OCI-LY1 (cell line): Measurements from ENCODE around the gene SEZ6.

Source experiments
- H2AFZ ChIP-seq: fragments of 200-600 bp; sonication (generic), shearing (Covaris generic); 2 replicates; pipeline ENCODE4 v1.6.0; 2014; ENCODE audit warnings: antibody characterized with exemption, mild to moderate bottlenecking, low read length
- H3F3A ChIP-seq: fragments of 200-600 bp; sonication (generic), shearing (Covaris generic); 2 replicates; pipeline ENCODE4 v1.6.0; 2014; ENCODE audit warnings: mild to moderate bottlenecking, antibody characterized with exemption, low read length, moderate library complexity; ENCODE audit not compliant: insufficient read depth
- H3K27ac ChIP-seq: fragments of 200-600 bp; sonication (generic); 2 replicates; pipeline ENCODE4 v1.5.1; 2014; ENCODE audit warnings: low read length, mixed run types, mild to moderate bottlenecking, low read depth; ENCODE audit not compliant: poor library complexity, severe bottlenecking
- H3K27me3 ChIP-seq: fragments of 200-600 bp; sonication (generic); 2 replicates; pipeline ENCODE4 v1.6.0; 2014; ENCODE audit warnings: antibody characterized with exemption, mild to moderate bottlenecking, low read length, moderate library complexity; ENCODE audit not compliant: insufficient read depth
- H3K36me3 ChIP-seq: fragments of 200-600 bp; sonication (generic); 2 replicates; pipeline ENCODE4 v1.6.1; 2014; ENCODE audit warnings: mild to moderate bottlenecking, antibody characterized with exemption, low read length, moderate library complexity, mixed read lengths; ENCODE audit not compliant: insufficient read depth
- H3K4me1 ChIP-seq: fragments of 200-600 bp; sonication (generic); 2 replicates; pipeline ENCODE4 v1.5.1; 2014; ENCODE audit warnings: mild to moderate bottlenecking, low read length, moderate library complexity; ENCODE audit not compliant: insufficient read depth, severe bottlenecking
- H3K4me2 ChIP-seq: fragments of 200-600 bp; sonication (generic), shearing (Covaris generic); 2 replicates; pipeline ENCODE4 v1.6.1; 2014; ENCODE audit warnings: low read length
- H3K4me3 ChIP-seq: fragments of 200-600 bp; sonication (generic); 2 replicates; pipeline ENCODE4 v1.5.1; 2014; ENCODE audit warnings: low read length, low read depth, mild to moderate bottlenecking, mixed read lengths; ENCODE audit not compliant: poor library complexity, severe bottlenecking
- H3K79me2 ChIP-seq: fragments of 200-600 bp; shearing (Covaris generic); 2 replicates; pipeline ENCODE4 v1.6.1; 2016; ENCODE audit warnings: mixed run types, low read length, mixed read lengths; ENCODE audit not compliant: insufficient read depth
- H3K9ac ChIP-seq: fragments of 200-600 bp; sonication (generic), shearing (Covaris generic); 2 replicates; pipeline ENCODE4 v1.6.1; 2014; ENCODE audit warnings: mild to moderate bottlenecking, low read length, mixed read lengths
- H3K9me2 ChIP-seq: fragments of 200-600 bp; sonication (generic), shearing (Covaris generic); 2 replicates; pipeline ENCODE4 v1.6.1; 2014; ENCODE audit warnings: low read depth, mild to moderate bottlenecking, low read length, mixed read lengths
- H3K9me3 ChIP-seq: fragments of 200-600 bp; shearing (Covaris generic); 2 replicates; pipeline ENCODE4 v1.6.1; 2014; ENCODE audit warnings: low read length, mixed read lengths
- H4K20me1 ChIP-seq: fragments of 200-600 bp; sonication (generic), shearing (Covaris generic); 2 replicates; pipeline ENCODE4 v1.6.0; 2016; ENCODE audit warnings: mild to moderate bottlenecking, low read length; ENCODE audit not compliant: insufficient read depth
- CTCF ChIP-seq: fragments of 200-600 bp; sonication (generic), shearing (Covaris generic); IDR thresholded peaks from 2 replicates; pipeline ENCODE4 v1.5.1; 2017; ENCODE audit warnings: mild to moderate bottlenecking, antibody characterized with exemption, low read length, moderate library complexity, mixed read lengths
- EZH2 ChIP-seq: fragments of 200-600 bp; sonication (generic), shearing (Covaris generic); IDR thresholded peaks from 2 replicates; pipeline ENCODE4 v1.8.0; 2017; ENCODE audit warnings: borderline replicate concordance, mixed run types, mild to moderate bottlenecking, antibody characterized with exemption, low read length, moderate library complexity, mixed read lengths

SEZ6 gene

GRCh38 chr17:28963841-28964240 lies 42.0 kb downstream of the SEZ6 start:
- peaks cover 5% of the 10 kb centered on the region; the same call in 1 of the 2 replicates for H3K27me3 ChIP-seq
- H3K36me3 ChIP-seq = no peaks in the 10 kb centered on the region
- no peak overlapping the region for H3K4me2 ChIP-seq
- no peak overlapping the region for H3K9ac ChIP-seq
- no peaks in the 10 kb centered on the region for H3K79me2 ChIP-seq
- TF ChIP-seq EZH2 = no peak
- TF ChIP-seq CTCF = no peak
- H3K9me3 ChIP-seq = no peaks in the 10 kb centered on the region
- no peak overlapping the region for H3K27ac ChIP-seq
- no peaks in the 10 kb centered on the region for H4K20me1 ChIP-seq
- no peaks in the 10 kb centered on the region for H3K4me1 ChIP-seq
- H2AFZ ChIP-seq = no peak overlapping the region
- no peaks in the 10 kb centered on the region for H3F3A ChIP-seq
- no peaks in the 10 kb centered on the region for H3K9me2 ChIP-seq
- H3K4me3 ChIP-seq = no peak overlapping the region

- no peaks in the 10 kb centered on the region for H3K36me3 ChIP-seq
- no peaks in the 10 kb centered on the region for H3K79me2 ChIP-seq
- H3F3A ChIP-seq = no peaks in the 10 kb centered on the region
- H3K9me3 ChIP-seq = no peaks in the 10 kb centered on the region
- no peaks in the 10 kb centered on the region for H4K20me1 ChIP-seq
- peaks cover 5% of the 10 kb centered on the region; the same call in 1 of the 2 replicates for H3K27me3 ChIP-seq
- H3K9ac ChIP-seq = no peak overlapping the region
- H3K4me1 ChIP-seq = no peaks in the 10 kb centered on the region
- no peak overlapping the region for H3K4me3 ChIP-seq
- H3K9me2 ChIP-seq = no peaks in the 10 kb centered on the region
- no peak overlapping the region for H2AFZ ChIP-seq
- no peak for TF ChIP-seq EZH2
- no peak for TF ChIP-seq CTCF
- H3K4me2 ChIP-seq = no peak overlapping the region
- no peak overlapping the region for H3K27ac ChIP-seq
These were observed 42.7 kb downstream of the SEZ6 start for GRCh38 chr17:28963055-28963611.

- H3K4me2 ChIP-seq = no peak overlapping the region
These were observed 44.4 kb downstream of the SEZ6 start for GRCh38 chr17:28961391-28961790.

More at GRCh38 chr17:28961391-28961790, 44.4 kb downstream of the SEZ6 start:
- no peak overlapping the region for H3K27ac ChIP-seq
- H3K27me3 ChIP-seq = peaks cover 5% of the 10 kb centered on the region; the same call in 1 of the 2 replicates
- no peak overlapping the region for H2AFZ ChIP-seq
- no peaks in the 10 kb centered on the region for H3F3A ChIP-seq
- H3K9ac ChIP-seq = no peak overlapping the region
- H3K4me1 ChIP-seq = no peaks in the 10 kb centered on the region
- no peaks in the 10 kb centered on the region for H3K9me2 ChIP-seq
- no peaks in the 10 kb centered on the region for H3K36me3 ChIP-seq
- no peak overlapping the region for H3K4me3 ChIP-seq
- no peaks in the 10 kb centered on the region for H3K9me3 ChIP-seq
- TF ChIP-seq CTCF (no peak), EZH2 (no peak)
- H3K79me2 ChIP-seq = no peaks in the 10 kb centered on the region
- no peaks in the 10 kb centered on the region for H4K20me1 ChIP-seq
